CD8-positive, alpha-beta memory T cell (primary cell): Measurements from ENCODE around the gene EYA3. TPM values are rescaled to one million over a fixed set of nuclear protein-coding genes. Genes with fewer than 3 reads are reported as not detected.

Source experiments
- CTCF ChIA-PET: fragments of 350-600 bp; sonication (Branson Sonifier 250); formaldehyde crosslinking; loops from one replicate; lab custom pipeline; 2021; ENCODE audit warnings: antibody characterized with exemption; lab: Charles Lee
- POLR2A ChIA-PET: fragments of 350-600 bp; sonication (Branson Sonifier 250); formaldehyde crosslinking; loops from one replicate; lab custom pipeline; 2021; ENCODE audit warnings: antibody characterized with exemption; lab: Charles Lee
- DNase-seq, 5 donors: peaks; one replicate each; pipeline versions ENCODE4 v3.0.0 to v3.0.0-alpha.2; 2020 to 2022; ENCODE audit warnings: mixed read lengths in 1 of 5
- H3K27ac ChIP-seq: one replicate; pipeline ENCODE4 v1.7.0; 2013; ENCODE audit warnings: low read depth, mild to moderate bottlenecking, low read length, moderate library complexity
- H3K27me3 ChIP-seq: 2 replicates; pipeline ENCODE4 v1.7.0; 2013; ENCODE audit warnings: low read length, mild to moderate bottlenecking; ENCODE audit not compliant: insufficient read depth, poor library complexity, severe bottlenecking
- H3K36me3 ChIP-seq: 2 replicates; pipeline ENCODE4 v1.7.0; 2013; ENCODE audit warnings: mild to moderate bottlenecking, low read length, moderate library complexity; ENCODE audit not compliant: insufficient read depth
- H3K4me1 ChIP-seq: 2 replicates; pipeline ENCODE4 v1.7.0; 2013; ENCODE audit warnings: mild to moderate bottlenecking, low read length, moderate library complexity; ENCODE audit not compliant: insufficient read depth
- H3K4me3 ChIP-seq: 2 replicates; pipeline ENCODE4 v1.7.0; 2013; ENCODE audit warnings: mild to moderate bottlenecking, low read length
- H3K9me3 ChIP-seq: 2 replicates; pipeline ENCODE4 v1.7.0; 2013; ENCODE audit warnings: mild to moderate bottlenecking, low read length
- H3K27ac Mint-ChIP-seq, 8 donors: one replicate each; pipeline ENCODE4 v1.8.0; 2020 to 2021; ENCODE audit warnings: mixed read lengths in 8 of 8, mild to moderate bottlenecking in 6 of 8, inconsistent platforms in 3 of 8, moderate library complexity in 3 of 8
- H3K27me3 Mint-ChIP-seq, 2 donors: one replicate each; pipeline ENCODE4 v1.8.0; 2020 to 2021; ENCODE audit warnings: mixed read lengths in 2 of 2, mild to moderate bottlenecking in 1 of 2, moderate library complexity in 1 of 2
- H3K36me3 Mint-ChIP-seq, 3 donors: one replicate each; pipeline ENCODE4 v1.8.0; 2020 to 2021; ENCODE audit warnings: mixed read lengths in 3 of 3, inconsistent platforms in 1 of 3, mild to moderate bottlenecking in 1 of 3
- H3K4me1 Mint-ChIP-seq, 3 donors: one replicate each; pipeline ENCODE4 v1.8.0; 2020 to 2021; ENCODE audit warnings: mixed read lengths in 3 of 3, inconsistent platforms in 1 of 3, mild to moderate bottlenecking in 1 of 3
- H3K4me3 Mint-ChIP-seq, 7 donors: one replicate each; pipeline ENCODE4 v1.8.0; 2020 to 2021; ENCODE audit warnings: mixed read lengths in 7 of 7, mild to moderate bottlenecking in 6 of 7, moderate library complexity in 4 of 7, inconsistent platforms in 2 of 7
- H3K9me3 Mint-ChIP-seq, 5 donors: one replicate each; pipeline ENCODE4 v1.8.0; 2020 to 2022; ENCODE audit warnings: mixed read lengths in 5 of 5, mild to moderate bottlenecking in 3 of 5, moderate library complexity in 2 of 5, inconsistent platforms in 1 of 5
- polyA plus RNA-seq: library from polyadenylated mRNA; unstranded; fragments of 300-500 nt; fragmentation: Illumina TruSeq; gene quantifications from one replicate; pipeline ENCODE4 v1.2.3, GENCODE V29; 2021
- total RNA-seq, 2 experiments: library from RNA; stranded (reverse); gene quantifications; one replicate each; pipeline ENCODE4 v1.2.3, GENCODE V29; 2021

EYA3 gene
- total and polyA plus RNA-seq, 3 experiments from 2014 or later = 6.0 to 34.6 (median 31.5) TPM

DNA sequence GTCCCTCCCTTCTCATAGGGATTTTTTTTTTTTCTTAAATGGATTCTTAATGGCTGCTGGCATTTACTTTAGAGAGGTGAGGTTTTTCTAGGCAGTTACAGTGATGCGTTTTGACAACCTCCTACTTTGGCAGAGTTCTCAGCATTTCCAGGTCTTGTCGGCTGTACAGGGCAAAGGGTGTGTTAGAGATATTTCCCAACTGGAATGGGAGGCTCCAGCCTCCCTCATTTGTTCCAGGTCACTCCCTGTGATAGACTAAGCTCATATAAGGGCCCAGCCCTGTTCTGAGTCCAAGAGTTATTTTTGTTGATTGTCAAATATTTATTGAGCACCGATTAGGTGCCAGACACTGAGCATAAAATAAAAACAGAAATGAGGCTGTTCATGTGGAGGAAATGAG lies 136.3 kb downstream of the EYA3 start:
- ChIA-PET CTCF (interaction anchor here (1.1 to 2.4 kb wide), 3 partner anchors 8 to 41 kb away, joined by 3 to 9 read pairs (median 3); partner anchors contain the start of gene XKR8), POLR2A (no interaction called here)
- no peaks in the 10 kb centered on the region for H3K36me3 ChIP-seq
- Mint-ChIP-seq H3K4me3 (no peak overlapping the region), H3K4me1 (no peaks in the 10 kb centered on the region), H3K27ac (no peak overlapping the region), H3K36me3 (no peaks in the 10 kb centered on the region), H3K27me3 (peaks cover 6 to 8% of the 10 kb centered on the region in 2 donors), H3K9me3 (no peaks in the 10 kb centered on the region)
- H3K27ac ChIP-seq = no peak overlapping the region
- no peaks in the 10 kb centered on the region for H3K9me3 ChIP-seq
- no peaks in the 10 kb centered on the region for H3K27me3 ChIP-seq
- H3K4me3 ChIP-seq = no peak overlapping the region
- DNase-seq = no peak
- no peaks in the 10 kb centered on the region for H3K4me1 ChIP-seq

DNA sequence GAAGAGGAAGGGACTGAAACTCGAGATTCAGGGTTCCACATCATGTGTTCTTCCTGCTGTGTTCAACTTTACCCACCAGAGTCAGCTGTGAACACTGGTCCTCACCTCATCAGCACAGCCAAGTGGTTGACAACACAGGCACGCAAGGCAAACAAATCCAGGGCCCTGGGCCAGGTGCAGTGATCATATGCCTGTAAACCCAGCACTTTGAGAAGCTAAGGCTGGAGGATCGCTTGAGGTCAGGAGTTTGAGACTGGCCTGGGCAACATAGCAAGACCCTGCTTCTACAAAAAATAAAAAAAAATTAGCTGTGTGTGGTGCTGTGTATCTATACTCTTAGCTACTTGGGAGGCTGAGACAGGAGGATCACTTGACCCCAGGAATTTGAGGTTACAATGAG lies 137.0 kb downstream of the EYA3 start:
- Histone ChIP-seq H3K4me1 (no peaks in the 10 kb centered on the region), H3K4me3 (no peak overlapping the region), H3K9me3 (no peaks in the 10 kb centered on the region), H3K27me3 (no peaks in the 10 kb centered on the region), H3K36me3 (no peaks in the 10 kb centered on the region), H3K27ac (no peak overlapping the region)
- Mint-ChIP-seq H3K36me3 (no peaks in the 10 kb centered on the region), H3K9me3 (no peaks in the 10 kb centered on the region), H3K4me3 (no peak overlapping the region), H3K27me3 (peaks cover 4 to 8% of the 10 kb centered on the region in 2 donors), H3K27ac (no peak overlapping the region), H3K4me1 (no peaks in the 10 kb centered on the region)
- CTCF ChIA-PET = interaction anchor here (1.1 to 2.4 kb wide), 3 partner anchors 9 to 42 kb away, joined by 3 to 9 read pairs (median 3); partner anchors contain the start of gene XKR8
- POLR2A ChIA-PET = no interaction called here
- DNase-seq = no peak

DNA sequence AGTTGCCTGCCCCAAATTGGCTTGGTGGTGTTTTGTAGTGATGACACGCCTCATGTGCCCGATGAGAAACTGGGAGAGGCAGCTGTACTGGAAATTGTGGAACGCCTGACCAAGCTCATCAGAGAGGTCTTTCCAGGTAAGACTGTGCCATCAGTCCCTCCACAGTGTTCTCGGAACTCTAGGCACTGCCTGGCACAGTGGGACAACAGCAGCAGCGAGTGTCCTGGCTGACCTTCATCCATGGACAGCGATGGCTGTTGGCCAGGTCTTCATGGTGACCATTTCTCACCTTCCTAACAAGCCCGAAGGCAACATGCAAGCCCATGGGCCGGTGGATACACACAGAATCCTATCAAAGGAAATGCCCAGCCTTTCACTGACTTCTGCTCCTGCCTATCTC lies 139.4 kb downstream of the EYA3 start:
- H3K9me3 ChIP-seq = no peaks in the 10 kb centered on the region
- Mint-ChIP-seq H3K27ac (peak overlapping the region in 1 of 8 donors; percentile 9), H3K36me3 (no peaks in the 10 kb centered on the region), H3K27me3 (peaks cover 0 to 1% of the 10 kb centered on the region in 2 donors), H3K9me3 (no peaks in the 10 kb centered on the region), H3K4me1 (peaks cover 3 to 4% (median 4%) of the 10 kb centered on the region in 3 donors), H3K4me3 (no peak overlapping the region)
- no peaks in the 10 kb centered on the region for H3K27me3 ChIP-seq
- H3K36me3 ChIP-seq = no peaks in the 10 kb centered on the region
- H3K4me3 ChIP-seq = no peak overlapping the region
- H3K4me1 ChIP-seq = peaks cover 8% of the 10 kb centered on the region
- H3K27ac ChIP-seq = no peak overlapping the region
- ChIA-PET POLR2A (no interaction called here), CTCF (interaction anchor here (1.5 kb wide), 1 partner anchor 11 kb away, joined by 7 read pairs; the partner anchor contains the start of gene XKR8)
- DNase-seq = no peak

DNA sequence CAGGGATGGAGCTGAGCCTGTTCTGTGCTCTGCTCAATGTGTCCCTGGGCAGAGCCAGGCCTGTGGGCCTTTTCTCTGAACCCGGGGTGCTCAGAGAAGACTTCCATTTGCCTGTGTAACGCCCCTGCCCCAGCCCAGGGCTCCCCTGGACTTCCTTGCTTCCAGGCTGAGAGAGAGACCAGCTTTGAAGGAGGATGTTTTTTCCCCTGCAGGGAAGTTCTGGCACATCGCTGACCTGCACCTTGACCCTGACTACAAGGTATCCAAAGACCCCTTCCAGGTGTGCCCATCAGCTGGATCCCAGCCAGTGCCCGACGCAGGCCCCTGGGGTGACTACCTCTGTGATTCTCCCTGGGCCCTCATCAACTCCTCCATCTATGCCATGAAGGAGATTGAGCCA lies 143.4 kb downstream of the EYA3 start:
- no peaks in the 10 kb centered on the region for H3K9me3 ChIP-seq
- H3K4me1 ChIP-seq = peaks cover 31% of the 10 kb centered on the region
- POLR2A ChIA-PET = no interaction called here
- CTCF ChIA-PET = interaction anchor here (1.1 to 1.2 kb wide), 2 partner anchors 11 to 15 kb away, joined by 3 to 4 read pairs; partner anchors contain the start of gene XKR8
- Mint-ChIP-seq H3K9me3 (no peaks in the 10 kb centered on the region), H3K36me3 (no peaks in the 10 kb centered on the region), H3K27me3 (no peaks in the 10 kb centered on the region), H3K27ac (peak overlapping the region in 3 of 8 donors; percentile 42 to 79 (median 43)), H3K4me3 (no peak overlapping the region), H3K4me1 (peaks cover 25 to 26% (median 26%) of the 10 kb centered on the region in 3 donors)
- no peaks in the 10 kb centered on the region for H3K27me3 ChIP-seq
- H3K27ac ChIP-seq = no peak overlapping the region
- no peak for DNase-seq
- H3K36me3 ChIP-seq = no peaks in the 10 kb centered on the region
- no peak overlapping the region for H3K4me3 ChIP-seq

DNA sequence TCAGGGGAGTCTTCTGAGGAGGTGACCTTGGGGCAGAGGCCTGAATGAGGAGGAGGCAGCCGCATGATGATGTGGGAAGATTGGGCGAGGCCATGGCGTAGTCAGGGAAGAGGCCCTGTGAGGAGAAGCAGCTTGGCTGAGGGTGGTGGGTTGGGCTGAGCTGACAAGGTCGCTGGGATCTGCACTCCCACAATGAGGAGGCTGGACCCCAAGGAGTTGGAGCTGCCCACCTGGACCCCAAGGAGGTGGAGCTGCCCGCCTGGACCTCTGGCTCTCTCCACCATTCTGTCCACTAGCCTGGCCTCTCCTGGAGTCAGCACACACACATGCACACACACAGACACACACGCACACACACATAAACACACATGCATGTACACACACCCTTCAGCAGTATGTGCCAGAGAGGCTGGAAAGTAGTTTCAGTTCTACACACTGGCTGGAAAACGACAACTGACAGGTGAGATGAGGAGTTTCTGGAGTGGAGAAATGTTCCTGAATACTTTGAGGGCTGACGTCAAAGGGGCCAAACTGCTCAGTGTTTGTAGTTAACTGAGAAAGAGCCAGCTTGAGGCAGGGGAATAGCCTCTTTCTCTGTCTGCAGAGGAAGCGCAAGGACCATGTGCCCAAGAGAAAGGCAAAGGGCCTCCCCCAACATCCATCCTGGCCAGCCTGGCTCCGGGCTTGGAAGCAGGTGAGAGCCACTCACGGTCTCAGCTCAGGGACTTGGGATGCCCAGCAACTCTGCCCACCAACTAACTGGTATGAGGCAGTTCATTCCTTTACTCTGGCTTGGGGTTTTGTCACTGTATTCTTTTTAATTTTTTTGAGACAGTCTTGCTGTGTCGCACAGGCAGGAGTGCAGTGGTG lies 146.5 kb downstream of the EYA3 start:
- Mint-ChIP-seq H3K4me3 (no peak overlapping the region), H3K4me1 (peaks cover 26 to 40% (median 29%) of the 10 kb centered on the region in 3 donors), H3K27me3 (no peaks in the 10 kb centered on the region), H3K27ac (peak overlapping the region; percentile 6 to 91 (median 80)), H3K36me3 (no peaks in the 10 kb centered on the region), H3K9me3 (no peaks in the 10 kb centered on the region)
- DNase-seq = no peak
- peaks cover 32% of the 10 kb centered on the region for H3K4me1 ChIP-seq
- no peaks in the 10 kb centered on the region for H3K36me3 ChIP-seq
- ChIA-PET POLR2A (no interaction called here), CTCF (interaction anchor here (0.9 to 2.2 kb wide), 3 partner anchors 12 to 38 kb away, joined by 3 to 19 read pairs (median 4); no protein-coding TSS in a partner anchor)
- no peak overlapping the region for H3K4me3 ChIP-seq
- H3K27me3 ChIP-seq = no peaks in the 10 kb centered on the region
- no peak overlapping the region for H3K27ac ChIP-seq
- no peaks in the 10 kb centered on the region for H3K9me3 ChIP-seq

DNA sequence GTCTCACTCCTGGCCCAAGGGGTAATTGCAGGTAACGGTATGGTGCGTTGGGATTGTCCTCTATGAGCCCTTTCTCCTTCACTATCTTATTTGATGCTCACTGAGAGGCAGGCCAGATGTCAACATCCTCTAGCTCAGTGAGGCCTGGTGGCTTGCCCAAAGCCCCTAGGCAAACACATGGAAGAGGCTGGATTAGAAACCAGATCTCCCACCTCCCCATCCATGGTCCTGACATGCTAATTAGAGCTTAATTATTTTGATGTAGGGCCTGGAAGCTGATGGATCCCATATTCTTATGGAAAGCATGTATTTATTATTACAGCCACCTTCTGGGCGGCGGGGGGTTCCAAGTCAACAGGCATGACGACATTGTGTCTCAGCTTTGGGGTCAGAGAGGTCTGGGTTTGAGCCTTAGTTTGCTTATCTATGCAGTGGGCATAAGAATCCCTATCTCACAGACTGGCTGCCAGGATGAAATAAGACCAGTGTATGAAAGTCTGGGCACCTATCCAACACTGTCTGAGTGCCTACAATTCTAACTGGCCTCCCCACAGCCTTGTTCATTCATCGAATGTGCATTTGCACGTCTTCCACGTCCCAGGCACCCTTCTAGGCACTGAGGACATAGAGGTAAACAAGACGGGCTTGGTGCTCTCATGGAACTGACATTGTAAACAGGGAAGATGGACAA lies 147.4 kb downstream of the EYA3 start:
- Histone ChIP-seq H3K4me1 (peaks cover 32% of the 10 kb centered on the region), H3K36me3 (no peaks in the 10 kb centered on the region), H3K9me3 (no peaks in the 10 kb centered on the region), H3K27me3 (no peaks in the 10 kb centered on the region), H3K27ac (no peak overlapping the region), H3K4me3 (no peak overlapping the region)
- H3K4me1 Mint-ChIP-seq = peaks cover 26 to 40% (median 29%) of the 10 kb centered on the region in 3 donors
- no peak overlapping the region for H3K4me3 Mint-ChIP-seq
- no peaks in the 10 kb centered on the region for H3K36me3 Mint-ChIP-seq
- H3K27ac Mint-ChIP-seq = peak overlapping the region in 6 of 8 donors; percentile 24 to 91 (median 84)
- peaks cover 0 to under 1% of the 10 kb centered on the region in 2 donors for H3K27me3 Mint-ChIP-seq
- DNase-seq = no peak
- POLR2A ChIA-PET = interaction anchor here (0.6 kb wide), 1 partner anchor 23 kb away, joined by 5 read pairs; no protein-coding TSS in a partner anchor
- CTCF ChIA-PET = interaction anchor here (0.7 to 2.5 kb wide), 15 partner anchors 11 to 148 kb away, joined by 3 to 19 read pairs (median 4); partner anchors contain the start of gene EYA3
- no peaks in the 10 kb centered on the region for H3K9me3 Mint-ChIP-seq

DNA sequence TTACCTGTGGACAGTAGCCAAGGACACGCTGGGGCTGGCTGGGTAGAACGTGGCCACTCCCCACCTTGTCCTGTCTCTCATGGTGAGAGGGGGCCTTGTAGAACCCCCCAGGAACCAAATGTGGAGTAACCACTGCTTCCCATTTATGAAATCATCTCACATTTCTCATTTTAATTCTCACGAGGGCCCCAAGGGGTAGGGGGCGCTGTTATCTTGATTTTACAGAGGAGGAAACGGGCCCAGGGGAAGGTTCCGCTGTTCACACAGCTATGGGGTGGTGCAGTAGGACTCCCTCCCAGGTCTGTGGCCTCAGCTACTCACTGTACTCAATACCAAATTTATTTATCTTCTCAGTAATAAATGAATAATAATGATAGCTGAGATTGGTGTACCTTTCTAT lies 148.1 kb downstream of the EYA3 start:
- Mint-ChIP-seq H3K27me3 (peaks cover 0 to 5% of the 10 kb centered on the region in 2 donors), H3K36me3 (no peaks in the 10 kb centered on the region), H3K9me3 (no peaks in the 10 kb centered on the region), H3K27ac (peak overlapping the region; percentile 24 to 87 (median 70)), H3K4me3 (no peak overlapping the region), H3K4me1 (peaks cover 26 to 43% (median 31%) of the 10 kb centered on the region in 3 donors)
- ChIA-PET POLR2A (interaction anchor here (0.6 kb wide), 1 partner anchor 24 kb away, joined by 5 read pairs; no protein-coding TSS in a partner anchor), CTCF (interaction anchor here (0.7 to 2.5 kb wide), 16 partner anchors 10 to 149 kb away, joined by 3 to 19 read pairs (median 4); partner anchors contain the start of gene EYA3)
- H3K4me1 ChIP-seq = peaks cover 33% of the 10 kb centered on the region
- no peaks in the 10 kb centered on the region for H3K9me3 ChIP-seq
- H3K27ac ChIP-seq = no peak overlapping the region
- no peak overlapping the region for H3K4me3 ChIP-seq
- no peaks in the 10 kb centered on the region for H3K27me3 ChIP-seq
- peak; percentile 51 to 79 (median 58) for DNase-seq
- no peaks in the 10 kb centered on the region for H3K36me3 ChIP-seq
